ENCODE measurements around the gene LGI4.

LGI4 gene

GRCh38 chr19:35128398-35129057 lies 6.3 kb downstream of the LGI4 start:
- no peaks in the 10 kb centered on the region for H3K9me2 ChIP-seq (replicated peaks; ENCODE audit: control insufficient read depth, low read length)
- H3K36me3 ChIP-seq (ENCODE audit: control insufficient read depth, low read length) = no peaks in the 10 kb centered on the region
- no peaks in the 10 kb centered on the region for H3K79me2 ChIP-seq (ENCODE audit: control insufficient read depth, low read length)
- no peak overlapping the region for H3K4me3 ChIP-seq (ENCODE audit: low read length)
- H3K9me3 ChIP-seq (ENCODE audit: control insufficient read depth, insufficient read depth, low read length) = no peaks in the 10 kb centered on the region
- H3K4me1 ChIP-seq (ENCODE audit: control insufficient read depth, low read length) = peaks cover 11% of the 10 kb centered on the region
- H3K27ac ChIP-seq (ENCODE audit: low read depth, low read length) = no peak overlapping the region
- no peak for TF ChIP-seq EZH2phosphoT487 (IDR thresholded peaks at IDR 0.05; ENCODE audit: borderline replicate concordance, low read length)
- H3K27me3 ChIP-seq (ENCODE audit: control insufficient read depth, low read length) = peaks cover 7% of the 10 kb centered on the region; the same call in 1 of the 2 replicates
- H4K20me1 ChIP-seq (ENCODE audit: control insufficient read depth, insufficient read depth, low read depth, low read length) = no peaks in the 10 kb centered on the region
- H3K4me2 ChIP-seq (ENCODE audit: low read length) = no peak overlapping the region
- no peaks in the 10 kb centered on the region for H3F3A ChIP-seq (ENCODE audit: control insufficient read depth, insufficient read depth)

- no peaks in the 10 kb centered on the region for H3F3A ChIP-seq (ENCODE audit: control insufficient read depth, insufficient read depth)
- H3K4me2 ChIP-seq (ENCODE audit: low read length) = no peak overlapping the region
- H3K4me1 ChIP-seq (ENCODE audit: control insufficient read depth, low read length) = peaks cover 11% of the 10 kb centered on the region
- H3K4me3 ChIP-seq (ENCODE audit: low read length) = no peak overlapping the region
- peaks cover 7% of the 10 kb centered on the region; the same call in 1 of the 2 replicates for H3K27me3 ChIP-seq (ENCODE audit: control insufficient read depth, low read length)
- no peaks in the 10 kb centered on the region for H3K79me2 ChIP-seq (ENCODE audit: control insufficient read depth, low read length)
- no peaks in the 10 kb centered on the region for H3K9me3 ChIP-seq (ENCODE audit: control insufficient read depth, insufficient read depth, low read length)
- no peaks in the 10 kb centered on the region for H3K9me2 ChIP-seq (replicated peaks; ENCODE audit: control insufficient read depth, low read length)
- no peaks in the 10 kb centered on the region for H3K36me3 ChIP-seq (ENCODE audit: control insufficient read depth, low read length)
- no peak overlapping the region for H3K27ac ChIP-seq (ENCODE audit: low read depth, low read length)
- TF ChIP-seq EZH2phosphoT487 (IDR thresholded peaks at IDR 0.05; ENCODE audit: borderline replicate concordance, low read length) (no peak), CTCF (IDR thresholded peaks at IDR 0.05; ENCODE audit: low read depth, low read length, poor library complexity, severe bottlenecking) (no peak)
- no peaks in the 10 kb centered on the region for H4K20me1 ChIP-seq (ENCODE audit: control insufficient read depth, insufficient read depth, low read depth, low read length)
These were observed 7.0 kb downstream of the LGI4 start for GRCh38 chr19:35127871-35128270.

GRCh38 chr19:35126624-35126959 lies 8.3 kb downstream of the LGI4 start:
- H3K27ac ChIP-seq (ENCODE audit: low read depth, low read length) = no peak overlapping the region
- no peaks in the 10 kb centered on the region for H3K36me3 ChIP-seq (ENCODE audit: control insufficient read depth, low read length)
- no peak overlapping the region for H3K4me2 ChIP-seq (ENCODE audit: low read length)
- H3K4me1 ChIP-seq (ENCODE audit: control insufficient read depth, low read length) = peaks cover 11% of the 10 kb centered on the region
- TF ChIP-seq CTCF (IDR thresholded peaks at IDR 0.05; ENCODE audit: low read depth, low read length, poor library complexity, severe bottlenecking) = no peak
- no peak for TF ChIP-seq EZH2phosphoT487 (IDR thresholded peaks at IDR 0.05; ENCODE audit: borderline replicate concordance, low read length)
- no peaks in the 10 kb centered on the region for H3K79me2 ChIP-seq (ENCODE audit: control insufficient read depth, low read length)
- H3K9me2 ChIP-seq (replicated peaks; ENCODE audit: control insufficient read depth, low read length) = no peaks in the 10 kb centered on the region
- H3K9me3 ChIP-seq (ENCODE audit: control insufficient read depth, insufficient read depth, low read length) = no peaks in the 10 kb centered on the region
- no peaks in the 10 kb centered on the region; the same call in 1 of the 2 replicates for H4K20me1 ChIP-seq (ENCODE audit: control insufficient read depth, insufficient read depth, low read depth, low read length)
- H3F3A ChIP-seq (ENCODE audit: control insufficient read depth, insufficient read depth) = no peaks in the 10 kb centered on the region
- no peak overlapping the region for H3K4me3 ChIP-seq (ENCODE audit: low read length)
- peaks cover 7% of the 10 kb centered on the region for H3K27me3 ChIP-seq (ENCODE audit: control insufficient read depth, low read length)

GRCh38 chr19:35125749-35126623 lies 8.9 kb downstream of the LGI4 start:
- no peaks in the 10 kb centered on the region for H3K36me3 ChIP-seq (ENCODE audit: control insufficient read depth, low read length)
- no peak overlapping the region for H3K4me3 ChIP-seq (ENCODE audit: low read length)
- no peak overlapping the region for H3K27ac ChIP-seq (ENCODE audit: low read depth, low read length)
- H3K9me3 ChIP-seq (ENCODE audit: control insufficient read depth, insufficient read depth, low read length) = no peaks in the 10 kb centered on the region
- H3K79me2 ChIP-seq (ENCODE audit: control insufficient read depth, low read length) = no peaks in the 10 kb centered on the region
- H4K20me1 ChIP-seq (ENCODE audit: control insufficient read depth, insufficient read depth, low read depth, low read length) = no peaks in the 10 kb centered on the region; the same call in 1 of the 2 replicates
- H3K27me3 ChIP-seq (ENCODE audit: control insufficient read depth, low read length) = peaks cover 7% of the 10 kb centered on the region
- H3F3A ChIP-seq (ENCODE audit: control insufficient read depth, insufficient read depth) = no peaks in the 10 kb centered on the region
- peaks cover 11% of the 10 kb centered on the region for H3K4me1 ChIP-seq (ENCODE audit: control insufficient read depth, low read length)
- no peaks in the 10 kb centered on the region for H3K9me2 ChIP-seq (replicated peaks; ENCODE audit: control insufficient read depth, low read length)
- no peak for TF ChIP-seq CTCF (IDR thresholded peaks at IDR 0.05; ENCODE audit: low read depth, low read length, poor library complexity, severe bottlenecking)
- H3K4me2 ChIP-seq (ENCODE audit: low read length) = no peak overlapping the region

All from DOHH2 (cell line).